Endothelial cell of umbilical vein (primary cell): Measurements from ENCODE around the gene HDAC9.
A peak's percentile ranks its signal among the peaks of the same experiment; 100 is the strongest.

Experiments
- EZH2 ChIP-seq: IDR thresholded peaks from 2 replicates; pipeline ENCODE4 v1.6.1; 2012; ENCODE audit warnings: borderline replicate concordance, low read depth, mild to moderate bottlenecking, moderate library complexity, low read length, inconsistent platforms; ENCODE audit not compliant: severe bottlenecking
- GATA2 ChIP-seq: IDR thresholded peaks from 2 replicates; pipeline ENCODE4 v1.7.0; 2011; ENCODE audit warnings: low read depth, mild to moderate bottlenecking, moderate library complexity, mixed read lengths, low read length; ENCODE audit not compliant: insufficient read length, insufficient read depth
- POLR2A ChIP-seq: IDR thresholded peaks from 2 replicates; pipeline ENCODE4 v1.6.1; 2012; ENCODE audit warnings: low read depth, mild to moderate bottlenecking, control low read depth, low read length
- POLR2AphosphoS5 ChIP-seq: IDR thresholded peaks from 2 replicates; pipeline ENCODE4 v1.6.1; 2012; ENCODE audit warnings: low read depth, mild to moderate bottlenecking, control low read depth, low read length, moderate library complexity; ENCODE audit not compliant: insufficient read depth
- TF ChIP-seq, protein P1 (sequence below), 2 donors: IDR thresholded peaks; 1 replicate in 1 of 2; 2 replicates in 1 of 2; pipeline ENCODE4 v1.5.1; 2011; ENCODE audit warnings: low read length in 2 of 2, mild to moderate bottlenecking in 2 of 2, moderate library complexity in 2 of 2, control low read depth in 1 of 2, inconsistent platforms in 1 of 2, low read depth in 1 of 2; ENCODE audit not compliant: insufficient read depth in 1 of 2; ENCODE audit errors: extremely low read depth in 1 of 2
- TF ChIP-seq, protein P2 (sequence below): IDR thresholded peaks from 2 replicates; pipeline ENCODE4 v1.6.1; 2011; ENCODE audit not compliant: insufficient read depth, insufficient read length

DNA sequence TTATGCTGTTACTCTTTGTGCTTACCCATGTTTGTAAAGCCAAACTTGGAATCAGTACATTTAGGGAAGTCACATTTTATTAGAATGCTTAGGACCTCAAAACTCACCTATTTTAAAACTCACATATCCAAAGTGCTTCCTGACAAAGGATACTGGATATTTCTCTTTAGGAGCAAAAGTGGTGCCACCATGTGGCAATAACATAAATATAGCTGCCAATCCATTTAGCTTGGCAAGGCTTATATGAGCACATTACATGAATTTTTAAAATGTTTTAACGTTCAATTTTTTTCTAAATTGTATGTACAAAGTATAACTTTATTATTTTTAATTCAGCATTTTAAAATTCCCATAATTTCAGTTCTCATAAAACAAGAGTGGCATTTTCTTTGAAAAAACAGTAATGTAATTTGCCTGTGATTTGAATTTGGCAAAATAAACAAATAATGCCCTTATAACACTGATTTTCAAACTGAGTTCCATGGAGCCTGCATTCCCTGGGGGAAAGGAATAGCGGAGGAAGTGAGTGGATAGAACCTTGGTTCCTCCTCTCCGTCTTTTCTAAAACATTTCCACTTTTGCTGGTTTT is 75.4 kb downstream of the HDAC9 start:
- TF ChIP-seq, protein P1, sequence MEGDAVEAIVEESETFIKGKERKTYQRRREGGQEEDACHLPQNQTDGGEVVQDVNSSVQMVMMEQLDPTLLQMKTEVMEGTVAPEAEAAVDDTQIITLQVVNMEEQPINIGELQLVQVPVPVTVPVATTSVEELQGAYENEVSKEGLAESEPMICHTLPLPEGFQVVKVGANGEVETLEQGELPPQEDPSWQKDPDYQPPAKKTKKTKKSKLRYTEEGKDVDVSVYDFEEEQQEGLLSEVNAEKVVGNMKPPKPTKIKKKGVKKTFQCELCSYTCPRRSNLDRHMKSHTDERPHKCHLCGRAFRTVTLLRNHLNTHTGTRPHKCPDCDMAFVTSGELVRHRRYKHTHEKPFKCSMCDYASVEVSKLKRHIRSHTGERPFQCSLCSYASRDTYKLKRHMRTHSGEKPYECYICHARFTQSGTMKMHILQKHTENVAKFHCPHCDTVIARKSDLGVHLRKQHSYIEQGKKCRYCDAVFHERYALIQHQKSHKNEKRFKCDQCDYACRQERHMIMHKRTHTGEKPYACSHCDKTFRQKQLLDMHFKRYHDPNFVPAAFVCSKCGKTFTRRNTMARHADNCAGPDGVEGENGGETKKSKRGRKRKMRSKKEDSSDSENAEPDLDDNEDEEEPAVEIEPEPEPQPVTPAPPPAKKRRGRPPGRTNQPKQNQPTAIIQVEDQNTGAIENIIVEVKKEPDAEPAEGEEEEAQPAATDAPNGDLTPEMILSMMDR (IDR thresholded peaks at IDR 0.05; ENCODE audit: extremely low read depth in 1 of 2, insufficient read depth in 1 of 2, low read depth in 1 of 2, low read length in 2 of 2) = peak; percentile 21 to 28
- TF ChIP-seq POLR2A (no peak), POLR2AphosphoS5 (no peak), EZH2 (no peak), GATA2 (no peak)
- TF ChIP-seq, protein P2, sequence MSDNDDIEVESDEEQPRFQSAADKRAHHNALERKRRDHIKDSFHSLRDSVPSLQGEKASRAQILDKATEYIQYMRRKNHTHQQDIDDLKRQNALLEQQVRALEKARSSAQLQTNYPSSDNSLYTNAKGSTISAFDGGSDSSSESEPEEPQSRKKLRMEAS = no peak
